Activated naive CD8-positive, alpha-beta T cell treated with anti-CD3 and anti-CD28 coated beads for 36 hours (primary cell): ENCODE results near the gene FUT7. TPM values are rescaled to one million over a fixed set of nuclear protein-coding genes. Genes with fewer than 3 reads are reported as not detected.

Experiments used
- DNase-seq: peaks from one replicate; pipeline ENCODE4 v3.0.0; 2021
- H3K27ac Mint-ChIP-seq: one replicate; pipeline ENCODE4 v1.8.0; 2022; ENCODE audit warnings: mild to moderate bottlenecking, moderate library complexity, mixed read lengths
- H3K27me3 Mint-ChIP-seq: one replicate; pipeline ENCODE4 v1.8.0; 2022; ENCODE audit warnings: mild to moderate bottlenecking, mixed read lengths
- H3K36me3 Mint-ChIP-seq: one replicate; pipeline ENCODE4 v1.8.0; 2021; ENCODE audit warnings: mild to moderate bottlenecking, mixed read lengths
- H3K4me1 Mint-ChIP-seq: one replicate; pipeline ENCODE4 v1.8.0; 2021; ENCODE audit warnings: mixed read lengths
- H3K4me3 Mint-ChIP-seq: one replicate; pipeline ENCODE4 v1.8.0; 2022; ENCODE audit warnings: mild to moderate bottlenecking, moderate library complexity, mixed read lengths
- H3K9me3 Mint-ChIP-seq: one replicate; pipeline ENCODE4 v1.8.0; 2022; ENCODE audit warnings: mixed read lengths
- total RNA-seq, 2 experiments: library from RNA; stranded (reverse); gene quantifications; one replicate each; pipeline ENCODE4 v1.2.3, GENCODE V29; 2021

Gene FUT7
- total RNA-seq, 2 experiments from 2014 or later = not detected

DNA sequence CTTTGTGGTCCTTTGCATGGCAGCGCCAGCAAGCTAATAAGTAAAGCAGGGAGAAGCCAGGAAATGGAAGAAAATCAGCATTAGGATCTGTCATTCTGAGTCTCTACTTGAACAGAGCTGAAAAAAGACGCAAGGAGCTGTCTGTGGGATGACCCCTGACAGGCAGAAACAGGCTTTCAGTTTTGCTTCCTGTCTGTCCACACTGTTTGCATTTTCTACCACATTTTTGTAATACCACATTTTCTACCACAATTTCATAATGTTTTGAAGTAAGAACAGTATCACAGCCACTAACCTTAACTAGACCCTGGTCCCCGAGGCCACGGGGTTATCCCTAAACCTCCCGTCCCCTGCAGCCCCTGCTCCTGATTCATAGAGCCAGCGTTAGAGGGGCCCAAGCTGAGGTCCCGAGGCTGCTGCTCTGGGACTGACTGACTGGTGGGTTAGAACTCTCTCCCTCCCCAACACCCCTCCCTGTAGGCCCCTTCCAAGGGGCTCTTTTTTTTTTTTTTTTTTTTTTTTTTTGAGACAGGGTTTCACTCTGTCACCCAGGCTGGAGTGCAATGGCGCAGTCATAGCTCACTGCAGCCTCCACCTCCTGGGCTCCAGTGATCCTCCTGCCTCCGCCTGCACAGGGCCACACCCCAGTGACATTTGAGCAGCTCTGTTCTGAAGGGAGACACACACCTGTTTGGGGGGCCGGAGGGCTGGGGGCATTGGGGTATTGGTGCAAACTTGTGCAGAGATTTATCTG is 31.5 kb downstream of the FUT7 start:
- Mint-ChIP-seq H3K27me3 (no peaks in the 10 kb centered on the region), H3K9me3 (no peaks in the 10 kb centered on the region), H3K4me1 (peaks cover 32% of the 10 kb centered on the region), H3K36me3 (peaks cover under 1% of the 10 kb centered on the region), H3K4me3 (no peak overlapping the region), H3K27ac (peak overlapping the region; percentile 51)
- peak; percentile 69 for DNase-seq

GRCh38 chr9:136997830-136998234 is 34.1 kb downstream of the FUT7 start:
- DNase-seq = no peak
- Mint-ChIP-seq H3K9me3 (no peaks in the 10 kb centered on the region), H3K27me3 (no peaks in the 10 kb centered on the region), H3K4me3 (peak overlapping the region; percentile 10), H3K36me3 (peaks cover 6% of the 10 kb centered on the region), H3K27ac (peak overlapping the region; percentile 34), H3K4me1 (peaks cover 42% of the 10 kb centered on the region)

DNA sequence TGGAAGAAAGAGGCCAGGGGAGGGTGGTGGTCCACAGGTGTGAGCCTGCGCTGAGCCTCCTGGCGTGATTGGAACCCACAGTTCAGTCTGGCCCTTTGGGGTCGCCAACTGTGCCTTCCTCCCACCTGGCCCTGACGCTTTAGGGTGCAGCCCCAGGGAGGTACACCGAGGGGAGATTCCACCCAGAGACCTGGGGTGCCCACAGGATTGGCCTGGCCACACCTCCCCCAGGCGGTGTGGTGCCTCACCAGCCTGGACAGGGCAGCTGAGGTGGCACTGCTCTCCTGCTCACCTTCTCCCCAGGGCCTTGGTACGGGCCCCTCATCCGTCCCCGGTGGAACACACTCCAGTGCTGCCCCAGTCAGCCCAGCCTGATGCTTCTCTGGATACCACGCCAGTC is 34.5 kb downstream of the FUT7 start:
- peak overlapping the region; percentile 10 for H3K4me3 Mint-ChIP-seq
- H3K9me3 Mint-ChIP-seq = no peaks in the 10 kb centered on the region
- H3K4me1 Mint-ChIP-seq = peaks cover 42% of the 10 kb centered on the region
- peak overlapping the region; percentile 34 for H3K27ac Mint-ChIP-seq
- H3K36me3 Mint-ChIP-seq = peaks cover 6% of the 10 kb centered on the region
- H3K27me3 Mint-ChIP-seq = no peaks in the 10 kb centered on the region
- DNase-seq = no peak

DNA sequence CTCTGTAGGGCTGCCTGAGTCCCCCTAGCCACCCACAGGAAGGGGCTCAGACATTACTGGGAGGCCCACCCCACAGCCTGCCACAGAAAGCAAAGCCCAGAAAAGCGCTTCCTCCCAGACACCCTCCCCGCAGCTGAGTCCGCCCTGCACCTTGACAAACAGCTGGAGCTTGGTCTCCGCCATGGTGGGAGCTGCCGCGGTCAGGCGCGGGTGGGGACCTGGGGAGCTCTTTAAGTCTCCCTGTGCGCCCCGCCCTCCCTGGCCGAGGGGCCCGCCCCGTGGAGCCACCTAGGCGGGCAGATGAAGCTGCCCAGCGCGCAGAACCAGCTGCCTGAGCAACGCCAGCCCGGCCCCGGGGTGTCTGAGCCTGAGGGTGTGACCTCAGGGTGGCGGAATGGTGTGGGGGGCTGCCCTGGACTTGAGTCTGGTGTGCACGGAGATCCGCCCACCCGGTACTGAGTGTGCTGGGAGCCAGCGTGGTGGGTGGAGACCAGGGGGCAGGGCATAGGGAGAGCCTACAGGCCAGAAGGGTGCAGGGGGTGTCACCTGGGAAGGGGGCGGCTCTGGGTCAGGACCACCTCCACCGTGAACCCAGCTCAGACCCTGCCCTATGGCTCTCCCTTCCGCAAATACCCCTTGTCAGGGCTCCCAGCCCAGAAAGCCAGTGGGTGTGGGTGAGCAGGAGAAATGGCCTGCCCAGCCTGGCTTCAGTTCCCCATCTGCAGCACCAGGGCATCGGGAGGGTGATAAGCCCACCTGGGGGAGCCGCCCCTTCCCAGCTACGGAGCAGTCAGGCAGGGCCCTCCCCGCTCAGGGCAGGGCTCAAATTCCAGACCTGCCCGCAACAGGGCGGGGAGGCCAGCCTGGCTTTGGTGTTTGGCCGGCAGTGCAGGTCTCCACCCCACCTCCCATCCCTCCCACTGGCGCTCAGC is 35.3 kb downstream of the FUT7 start, which contains the start of gene CLIC3:
TSS of gene CLIC3 (minus strand) at position 208 of the 932 bp plus-strand sequence. CDS start at position 183, 25 bp downstream.
- Mint-ChIP-seq H3K4me3 (peak within 1 kb of the TSS; percentile 14), H3K36me3 (peaks cover 6% of the 10 kb centered on the region), H3K27ac (peak within 1 kb of the TSS; percentile 16), H3K27me3 (no peaks in the 10 kb centered on the region), H3K9me3 (no peaks in the 10 kb centered on the region), H3K4me1 (peaks cover 43% of the 10 kb centered on the region)
- peak; percentile 47 for DNase-seq

- Mint-ChIP-seq H3K36me3 (peaks cover 6% of the 10 kb centered on the region), H3K4me1 (peaks cover 47% of the 10 kb centered on the region)
Measured at GRCh38 chr9:136995772-136996311, 36.0 kb downstream of the FUT7 start.

GRCh38 chr9:136995362-136995761 is 36.5 kb downstream of the FUT7 start:
- Mint-ChIP-seq H3K27ac (no peak overlapping the region), H3K4me1 (peaks cover 43% of the 10 kb centered on the region), H3K36me3 (peaks cover 6% of the 10 kb centered on the region), H3K27me3 (no peaks in the 10 kb centered on the region), H3K4me3 (no peak overlapping the region), H3K9me3 (no peaks in the 10 kb centered on the region)
- no peak for DNase-seq

More at GRCh38 chr9:136995772-136996311, 36.0 kb downstream of the FUT7 start:
- no peaks in the 10 kb centered on the region for H3K27me3 Mint-ChIP-seq
- peak overlapping the region; percentile 16 for H3K27ac Mint-ChIP-seq
- no peak for DNase-seq
- no peaks in the 10 kb centered on the region for H3K9me3 Mint-ChIP-seq
- H3K4me3 Mint-ChIP-seq = no peak overlapping the region

- Mint-ChIP-seq H3K36me3 (peaks cover 6% of the 10 kb centered on the region), H3K27me3 (no peaks in the 10 kb centered on the region), H3K27ac (no peak overlapping the region), H3K4me1 (peaks cover 38% of the 10 kb centered on the region), H3K9me3 (no peaks in the 10 kb centered on the region), H3K4me3 (no peak overlapping the region)
- DNase-seq = no peak
Measured at GRCh38 chr9:136994888-136995230, 37.0 kb downstream of the FUT7 start.

- Mint-ChIP-seq H3K27ac (no peak overlapping the region), H3K9me3 (no peaks in the 10 kb centered on the region), H3K4me1 (peaks cover 35% of the 10 kb centered on the region), H3K4me3 (no peak overlapping the region), H3K36me3 (peaks cover 6% of the 10 kb centered on the region), H3K27me3 (no peaks in the 10 kb centered on the region)
- no peak for DNase-seq
Measured at GRCh38 chr9:136994180-136994887, 37.6 kb downstream of the FUT7 start.

- H3K9me3 Mint-ChIP-seq = no peaks in the 10 kb centered on the region
- peak overlapping the region; percentile 87 for H3K4me3 Mint-ChIP-seq
- no peaks in the 10 kb centered on the region for H3K27me3 Mint-ChIP-seq
- DNase-seq = no peak
- peak overlapping the region; percentile 86 for H3K27ac Mint-ChIP-seq
- H3K36me3 Mint-ChIP-seq = peaks cover 6% of the 10 kb centered on the region
- peaks cover 27% of the 10 kb centered on the region for H3K4me1 Mint-ChIP-seq
Measured at GRCh38 chr9:136992819-136993369, 39.0 kb downstream of the FUT7 start.

DNA sequence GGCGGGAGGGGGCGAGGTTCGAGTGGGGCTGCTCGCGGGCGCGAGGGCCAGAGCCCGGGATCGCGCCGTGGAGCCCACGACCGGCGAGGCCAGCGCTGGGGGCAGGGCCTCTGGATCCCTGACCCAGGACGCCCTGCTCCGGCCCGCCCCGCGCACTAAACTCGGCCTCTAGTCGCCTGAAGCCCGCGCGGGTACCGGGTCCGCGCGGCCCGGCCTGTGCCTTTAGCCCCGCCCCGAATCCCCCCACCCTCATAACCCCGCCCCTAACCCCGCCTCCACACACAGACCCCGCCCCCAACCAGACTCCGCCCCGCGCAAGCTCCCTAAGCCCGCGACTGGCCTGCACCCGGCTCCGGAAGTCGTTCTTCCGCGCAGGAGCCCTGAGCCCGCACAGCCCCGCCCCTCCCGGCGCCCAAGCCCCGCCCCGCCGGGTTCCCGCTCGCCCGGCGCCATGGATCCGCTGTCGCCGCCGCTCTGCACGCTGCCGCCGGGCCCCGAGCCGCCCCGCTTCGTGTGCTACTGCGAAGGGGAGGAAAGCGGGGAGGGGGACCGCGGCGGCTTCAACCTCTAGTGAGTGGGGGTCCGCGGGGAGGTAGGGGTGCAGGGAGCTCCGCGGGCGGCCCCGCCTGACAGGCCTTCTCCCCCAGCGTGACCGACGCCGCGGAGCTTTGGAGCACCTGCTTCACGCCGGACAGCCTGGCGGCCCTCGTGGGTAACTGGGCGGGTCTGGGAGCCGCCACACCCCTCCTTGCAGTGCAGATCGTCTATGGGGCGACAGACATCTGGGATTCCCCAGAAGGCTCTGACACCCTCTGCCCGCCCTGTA is 39.7 kb downstream of the FUT7 start, which contains the start of gene PAXX:
TSS of gene PAXX (plus strand) at position 430 of the 826 bp plus-strand sequence. CDS start at position 452, 22 bp downstream.
- Mint-ChIP-seq H3K4me1 (peaks cover 23% of the 10 kb centered on the region), H3K4me3 (peak within 1 kb of the TSS; percentile 87), H3K9me3 (no peaks in the 10 kb centered on the region), H3K36me3 (peaks cover 6% of the 10 kb centered on the region), H3K27ac (peak within 1 kb of the TSS; percentile 86), H3K27me3 (no peaks in the 10 kb centered on the region)
- peak; percentile 97 for DNase-seq

DNA sequence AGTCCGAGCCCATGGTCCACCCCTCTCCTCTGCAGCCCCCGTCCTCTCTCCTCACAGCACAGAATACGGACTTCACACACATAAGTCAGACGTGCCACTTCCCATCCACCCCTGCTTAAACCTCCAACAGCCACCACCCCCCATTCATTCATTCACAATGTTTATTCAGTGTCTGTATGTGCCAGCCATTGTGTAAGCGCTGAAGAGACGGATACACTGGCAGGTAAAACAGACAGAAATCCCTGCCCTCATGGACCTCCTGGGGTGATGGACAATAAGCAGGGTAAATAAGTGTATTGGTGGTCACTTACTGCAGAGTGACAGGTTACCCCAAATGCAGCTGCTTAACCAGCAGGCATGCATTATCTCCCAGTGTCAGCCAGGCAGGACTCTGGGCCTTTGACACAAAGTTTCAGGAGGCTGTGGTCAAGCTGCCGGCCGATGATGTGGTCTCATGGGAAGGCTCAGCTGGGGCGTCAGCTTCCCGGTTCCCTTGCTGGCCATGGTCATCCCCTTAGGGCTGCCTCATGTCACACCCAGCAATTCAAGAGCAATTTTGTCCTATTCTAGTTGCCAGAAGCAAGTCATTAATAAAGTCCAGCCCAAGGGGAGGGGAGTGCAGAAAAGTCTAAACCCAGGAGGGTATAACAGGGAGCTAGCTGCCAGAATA is 41.5 kb downstream of the FUT7 start:
- no peak overlapping the region for H3K27ac Mint-ChIP-seq
- no peak for DNase-seq
- H3K4me3 Mint-ChIP-seq = no peak overlapping the region
- H3K9me3 Mint-ChIP-seq = no peaks in the 10 kb centered on the region
- H3K36me3 Mint-ChIP-seq = peaks cover 6% of the 10 kb centered on the region
- H3K4me1 Mint-ChIP-seq = peaks cover 15% of the 10 kb centered on the region
- H3K27me3 Mint-ChIP-seq = peaks cover 6% of the 10 kb centered on the region

DNA sequence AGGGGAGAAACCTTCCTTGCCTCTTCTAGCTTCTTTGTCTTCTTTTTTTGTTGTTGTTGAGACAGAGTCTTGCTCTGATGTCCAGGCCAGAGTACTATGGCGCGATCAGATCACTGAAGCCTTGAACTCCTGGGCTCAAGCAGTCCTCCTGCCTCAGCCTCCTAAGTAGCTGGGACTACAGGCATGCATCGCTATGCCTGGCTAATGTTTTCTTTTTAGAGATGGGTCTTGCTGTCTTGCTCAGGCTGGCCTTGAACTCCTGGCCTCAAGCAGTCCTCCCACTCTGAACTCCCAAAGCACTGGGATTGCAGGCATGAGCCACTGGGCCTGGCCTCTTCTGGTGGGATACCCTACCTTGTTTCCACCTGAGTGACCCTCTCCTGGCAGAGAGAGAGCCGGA is 43.0 kb downstream of the FUT7 start:
- Mint-ChIP-seq H3K9me3 (no peaks in the 10 kb centered on the region), H3K4me3 (no peak overlapping the region), H3K27ac (no peak overlapping the region), H3K36me3 (peaks cover 4% of the 10 kb centered on the region), H3K4me1 (peaks cover 13% of the 10 kb centered on the region), H3K27me3 (peaks cover 17% of the 10 kb centered on the region)
- DNase-seq = no peak

DNA sequence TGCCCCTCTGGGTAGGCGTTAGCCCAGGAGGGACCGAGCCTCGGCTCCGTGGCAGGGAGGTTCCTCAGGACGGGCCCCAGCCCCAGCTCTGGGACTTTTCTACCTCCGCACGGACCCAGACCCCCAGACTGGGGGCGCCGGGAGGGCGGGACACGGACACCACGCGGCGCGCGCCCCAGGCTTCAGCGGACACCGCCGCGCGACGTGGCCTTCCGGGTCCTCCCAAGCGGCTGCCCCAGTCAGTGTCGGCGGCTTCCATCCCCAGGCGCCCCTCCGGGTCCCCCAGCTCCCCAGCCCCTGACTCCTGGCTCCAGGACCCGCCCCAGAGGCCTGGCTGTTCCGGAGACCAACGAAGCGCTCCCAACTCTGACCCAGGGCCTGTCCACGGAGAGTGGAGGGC is 46.0 kb downstream of the FUT7 start:
- Mint-ChIP-seq H3K27ac (no peak overlapping the region), H3K4me3 (no peak overlapping the region), H3K36me3 (no peaks in the 10 kb centered on the region), H3K4me1 (no peaks in the 10 kb centered on the region), H3K27me3 (peaks cover 24% of the 10 kb centered on the region), H3K9me3 (no peaks in the 10 kb centered on the region)
- no peak for DNase-seq
